GM13976 (cell line): Measurements from ENCODE around the gene GFPT1.

Experiments
- DNase-seq: peaks from one replicate; pipeline ENCODE4 v3.0.0; 2012; ENCODE audit warnings: low spot score
- CTCF ChIP-seq: IDR thresholded peaks from 2 replicates; pipeline ENCODE4 v1.5.1; 2012; ENCODE audit warnings: borderline replicate concordance, mild to moderate bottlenecking; ENCODE audit not compliant: insufficient read depth; ENCODE audit errors: extremely low read depth, missing control alignments, control extremely low read depth
- in situ Hi-C: fragments of 300-500 bp; cut with MboI; formaldehyde crosslinking; loops from one replicate; pipeline ENCODE4 v1.12.0; 2022; ENCODE audit warnings: low sequenced_read_pairs, mixed read lengths, inconsistent platforms; ENCODE audit not compliant: unreplicated experiment

Gene GFPT1

GRCh38 chr2:69271831-69272257, 115.2 kb downstream of the GFPT1 start:
- TF ChIP-seq CTCF: no peak
- DNase-seq: no peak
- in situ Hi-C loops: no loop called here
